ENCODE data around the gene ZC3H7A.

GRCh38 chr16:11706180-11706742, 90.8 kb downstream of the ZC3H7A start:
- TF ChIP-seq, protein P1, sequence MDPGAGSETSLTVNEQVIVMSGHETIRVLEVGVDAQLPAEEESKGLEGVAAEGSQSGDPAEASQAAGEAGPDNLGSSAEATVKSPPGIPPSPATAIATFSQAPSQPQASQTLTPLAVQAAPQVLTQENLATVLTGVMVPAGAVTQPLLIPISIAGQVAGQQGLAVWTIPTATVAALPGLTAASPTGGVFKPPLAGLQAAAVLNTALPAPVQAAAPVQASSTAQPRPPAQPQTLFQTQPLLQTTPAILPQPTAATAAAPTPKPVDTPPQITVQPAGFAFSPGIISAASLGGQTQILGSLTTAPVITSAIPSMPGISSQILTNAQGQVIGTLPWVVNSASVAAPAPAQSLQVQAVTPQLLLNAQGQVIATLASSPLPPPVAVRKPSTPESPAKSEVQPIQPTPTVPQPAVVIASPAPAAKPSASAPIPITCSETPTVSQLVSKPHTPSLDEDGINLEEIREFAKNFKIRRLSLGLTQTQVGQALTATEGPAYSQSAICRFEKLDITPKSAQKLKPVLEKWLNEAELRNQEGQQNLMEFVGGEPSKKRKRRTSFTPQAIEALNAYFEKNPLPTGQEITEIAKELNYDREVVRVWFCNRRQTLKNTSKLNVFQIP (CRISPR knock-in tag; IDR thresholded peaks at IDR 0.05; ENCODE audit: borderline replicate concordance, low read depth): no peak
- TF ChIP-seq RARB (CRISPR knock-in tag; IDR thresholded peaks at IDR 0.05): no peak
- no peak for TF ChIP-seq ARNTL (CRISPR knock-in tag; IDR thresholded peaks at IDR 0.05; ENCODE audit: borderline replicate concordance, low read depth)
- no peak for TF ChIP-seq PATZ1 (CRISPR knock-in tag; IDR thresholded peaks at IDR 0.05; ENCODE audit: borderline replicate concordance)
- no peak for TF ChIP-seq ZFP3 (CRISPR knock-in tag; IDR thresholded peaks at IDR 0.05)
- no peak for TF ChIP-seq GLIS3 (CRISPR knock-in tag; IDR thresholded peaks at IDR 0.05)
- TF ChIP-seq ZC3H10 (CRISPR knock-in tag; IDR thresholded peaks at IDR 0.05): no peak
- TF ChIP-seq, protein P2, sequence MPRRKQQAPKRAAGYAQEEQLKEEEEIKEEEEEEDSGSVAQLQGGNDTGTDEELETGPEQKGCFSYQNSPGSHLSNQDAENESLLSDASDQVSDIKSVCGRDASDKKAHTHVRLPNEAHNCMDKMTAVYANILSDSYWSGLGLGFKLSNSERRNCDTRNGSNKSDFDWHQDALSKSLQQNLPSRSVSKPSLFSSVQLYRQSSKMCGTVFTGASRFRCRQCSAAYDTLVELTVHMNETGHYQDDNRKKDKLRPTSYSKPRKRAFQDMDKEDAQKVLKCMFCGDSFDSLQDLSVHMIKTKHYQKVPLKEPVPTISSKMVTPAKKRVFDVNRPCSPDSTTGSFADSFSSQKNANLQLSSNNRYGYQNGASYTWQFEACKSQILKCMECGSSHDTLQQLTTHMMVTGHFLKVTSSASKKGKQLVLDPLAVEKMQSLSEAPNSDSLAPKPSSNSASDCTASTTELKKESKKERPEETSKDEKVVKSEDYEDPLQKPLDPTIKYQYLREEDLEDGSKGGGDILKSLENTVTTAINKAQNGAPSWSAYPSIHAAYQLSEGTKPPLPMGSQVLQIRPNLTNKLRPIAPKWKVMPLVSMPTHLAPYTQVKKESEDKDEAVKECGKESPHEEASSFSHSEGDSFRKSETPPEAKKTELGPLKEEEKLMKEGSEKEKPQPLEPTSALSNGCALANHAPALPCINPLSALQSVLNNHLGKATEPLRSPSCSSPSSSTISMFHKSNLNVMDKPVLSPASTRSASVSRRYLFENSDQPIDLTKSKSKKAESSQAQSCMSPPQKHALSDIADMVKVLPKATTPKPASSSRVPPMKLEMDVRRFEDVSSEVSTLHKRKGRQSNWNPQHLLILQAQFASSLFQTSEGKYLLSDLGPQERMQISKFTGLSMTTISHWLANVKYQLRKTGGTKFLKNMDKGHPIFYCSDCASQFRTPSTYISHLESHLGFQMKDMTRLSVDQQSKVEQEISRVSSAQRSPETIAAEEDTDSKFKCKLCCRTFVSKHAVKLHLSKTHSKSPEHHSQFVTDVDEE (CRISPR knock-in tag; IDR thresholded peaks at IDR 0.05): no peak
- no peak for TF ChIP-seq SNAI2 (CRISPR knock-in tag; IDR thresholded peaks at IDR 0.05)
- TF ChIP-seq PPARA (CRISPR knock-in tag; IDR thresholded peaks at IDR 0.05; ENCODE audit: borderline replicate concordance): no peak
- TF ChIP-seq ZNF70 (CRISPR knock-in tag; IDR thresholded peaks at IDR 0.05): no peak
- TF ChIP-seq, protein P3, sequence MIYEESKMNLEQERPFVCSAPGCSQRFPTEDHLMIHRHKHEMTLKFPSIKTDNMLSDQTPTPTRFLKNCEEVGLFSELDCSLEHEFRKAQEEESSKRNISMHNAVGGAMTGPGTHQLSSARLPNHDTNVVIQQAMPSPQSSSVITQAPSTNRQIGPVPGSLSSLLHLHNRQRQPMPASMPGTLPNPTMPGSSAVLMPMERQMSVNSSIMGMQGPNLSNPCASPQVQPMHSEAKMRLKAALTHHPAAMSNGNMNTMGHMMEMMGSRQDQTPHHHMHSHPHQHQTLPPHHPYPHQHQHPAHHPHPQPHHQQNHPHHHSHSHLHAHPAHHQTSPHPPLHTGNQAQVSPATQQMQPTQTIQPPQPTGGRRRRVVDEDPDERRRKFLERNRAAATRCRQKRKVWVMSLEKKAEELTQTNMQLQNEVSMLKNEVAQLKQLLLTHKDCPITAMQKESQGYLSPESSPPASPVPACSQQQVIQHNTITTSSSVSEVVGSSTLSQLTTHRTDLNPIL (CRISPR knock-in tag; IDR thresholded peaks at IDR 0.05; ENCODE audit: low read depth): no peak
- TF ChIP-seq ZFP30 (CRISPR knock-in tag; IDR thresholded peaks at IDR 0.05): no peak

Measured in SK-N-SH treated with all-trans-retinoic acid at 6 μM for 48 hours (cell line).